Measurements from ENCODE around the gene SLC16A7. TPM values are rescaled to one million over a fixed set of nuclear protein-coding genes. Genes with fewer than 3 reads are reported as not detected.
"Not testable (repeated sequence)": the region's sequence is repeated elsewhere in the genome, so short reads cannot be mapped to it uniquely, and the experiment has no call there.

The SLC16A7 gene
- total RNA-seq, 1 experiment from 2014 or later: 23.7 TPM

GRCh38 chr12:59735231-59735630, 139.4 kb downstream of the SLC16A7 start:
- DNase-seq (ENCODE audit: low spot score): no peak

GRCh38 chr12:59736359-59736758, 140.5 kb downstream of the SLC16A7 start:
- no peak for DNase-seq (ENCODE audit: low spot score)

GRCh38 chr12:59736786-59737185, 141.0 kb downstream of the SLC16A7 start:
- DNase-seq (ENCODE audit: low spot score): peak; percentile 4

GRCh38 chr12:59737725-59738463, 142.1 kb downstream of the SLC16A7 start:
- DNase-seq (ENCODE audit: low spot score): no peak

- DNase-seq (ENCODE audit: low spot score): no peak
Measured at GRCh38 chr12:59742841-59743240, 147.0 kb downstream of the SLC16A7 start.

- DNase-seq (ENCODE audit: low spot score): no peak
Measured at GRCh38 chr12:59744564-59744963, 148.7 kb downstream of the SLC16A7 start.

GRCh38 chr12:59751091-59751490, 155.3 kb downstream of the SLC16A7 start:
- DNase-seq (ENCODE audit: low spot score): not testable (repeated sequence)

GRCh38 chr12:59761542-59761941, 165.7 kb downstream of the SLC16A7 start:
- no peak for DNase-seq (ENCODE audit: low spot score)

- no peak for DNase-seq (ENCODE audit: low spot score)
Measured at GRCh38 chr12:59763835-59764234, 168.0 kb downstream of the SLC16A7 start.

GRCh38 chr12:59768031-59768430, 172.2 kb downstream of the SLC16A7 start:
- DNase-seq (ENCODE audit: low spot score): no peak

- DNase-seq (ENCODE audit: low spot score): peak; percentile 43
Measured at GRCh38 chr12:59780605-59781135, 184.8 kb downstream of the SLC16A7 start.

- no peak for DNase-seq (ENCODE audit: low spot score)
Measured at GRCh38 chr12:59787610-59788009, 191.8 kb downstream of the SLC16A7 start.

GRCh38 chr12:59792647-59793046, 196.8 kb downstream of the SLC16A7 start:
- no peak for DNase-seq (ENCODE audit: low spot score)

GRCh38 chr12:59803735-59804134, 207.9 kb downstream of the SLC16A7 start:
- DNase-seq (ENCODE audit: low spot score): peak; percentile 37

- peak; percentile 16 for DNase-seq (ENCODE audit: low spot score)
Measured at GRCh38 chr12:59808317-59808910, 212.6 kb downstream of the SLC16A7 start.

GRCh38 chr12:59811991-59812390, 216.2 kb downstream of the SLC16A7 start:
- no peak for DNase-seq (ENCODE audit: low spot score)

GRCh38 chr12:59812716-59813115, 216.9 kb downstream of the SLC16A7 start:
- DNase-seq (ENCODE audit: low spot score): no peak

- DNase-seq (ENCODE audit: low spot score): peak; percentile 54
Measured at GRCh38 chr12:59820594-59821011, 224.8 kb downstream of the SLC16A7 start.

GRCh38 chr12:59823567-59823966, 227.7 kb downstream of the SLC16A7 start:
- DNase-seq (ENCODE audit: low spot score): peak; percentile 6

- DNase-seq (ENCODE audit: low spot score): no peak
Measured at GRCh38 chr12:59827767-59828166, 231.9 kb downstream of the SLC16A7 start.

GRCh38 chr12:59828521-59828920, 232.7 kb downstream of the SLC16A7 start:
- no peak for DNase-seq (ENCODE audit: low spot score)

- DNase-seq (ENCODE audit: low spot score): no peak
Measured at GRCh38 chr12:59833408-59833807, 237.6 kb downstream of the SLC16A7 start.
